Caco-2 (cell line): ENCODE results near the gene CACNA2D2. TPM values are rescaled to one million over a fixed set of nuclear protein-coding genes. Genes with fewer than 3 reads are reported as not detected.

ENCODE experiments used
- BruUV-seq: library from RNA; stranded (reverse); fragments of 400-500 nt; replicated peaks from 2 replicates; lab custom pipeline; 2021; lab: Mats Ljungman, UMichigan
- CTCF ChIA-PET: fragments of 300-600 bp; sonication (Branson Sonifier 250); formaldehyde crosslinking; loops from one replicate; lab custom pipeline; 2022; ENCODE audit warnings: antibody characterized with exemption; lab: Charles Lee
- POLR2A ChIA-PET: fragments of 300-600 bp; sonication (Branson Sonifier 250); formaldehyde crosslinking; loops from one replicate; lab custom pipeline; 2022; ENCODE audit warnings: antibody characterized with exemption; lab: Charles Lee
- DNase-seq, 2 experiments: peaks; one replicate each; pipeline versions ENCODE4 v3.0.0 to v3.0.0-alpha.2; 2020 to 2022
- H3K27me3 ChIP-seq: replicated peaks from 2 replicates; pipeline ENCODE4 v1.6.0; 2011; ENCODE audit warnings: low read length; ENCODE audit not compliant: control insufficient read depth, insufficient read depth
- H3K36me3 ChIP-seq: 2 replicates; pipeline ENCODE4 v1.5.1; 2011; ENCODE audit warnings: low read length; ENCODE audit not compliant: control insufficient read depth, insufficient read depth
- H3K4me1 ChIP-seq: fragments of 250-450 bp; sonication (Bioruptor Pico); 2 replicates; pipeline ENCODE4 v1.5.1; 2020; ENCODE audit warnings: mild to moderate bottlenecking
- H3K4me3 ChIP-seq: 2 replicates; pipeline ENCODE4 v1.5.1; 2011; ENCODE audit warnings: low read depth, mild to moderate bottlenecking, control low read depth, low read length
- H3K9me3 ChIP-seq: fragments of 250-450 bp; sonication (Bioruptor Pico); 2 replicates; pipeline ENCODE4 v1.5.1; 2020; ENCODE audit warnings: mild to moderate bottlenecking, moderate library complexity
- H3K27ac Mint-ChIP-seq: one replicate; pipeline ENCODE4 v1.8.0; 2022; ENCODE audit warnings: mixed read lengths; ENCODE audit not compliant: unreplicated experiment
- H3K27me3 Mint-ChIP-seq: one replicate; pipeline ENCODE4 v1.8.0; 2022; ENCODE audit warnings: mixed read lengths; ENCODE audit not compliant: insufficient read depth, unreplicated experiment
- H3K36me3 Mint-ChIP-seq: one replicate; pipeline ENCODE4 v1.8.0; 2022; ENCODE audit warnings: mild to moderate bottlenecking, mixed read lengths; ENCODE audit not compliant: insufficient read depth, unreplicated experiment
- H3K4me1 Mint-ChIP-seq: one replicate; pipeline ENCODE4 v1.8.0; 2022; ENCODE audit warnings: low read depth, mixed read lengths; ENCODE audit not compliant: unreplicated experiment
- H3K4me3 Mint-ChIP-seq: one replicate; pipeline ENCODE4 v1.8.0; 2022; ENCODE audit warnings: mild to moderate bottlenecking, moderate library complexity, mixed read lengths; ENCODE audit not compliant: unreplicated experiment
- H3K9me3 Mint-ChIP-seq: one replicate; pipeline ENCODE4 v1.8.0; 2022; ENCODE audit warnings: mixed read lengths; ENCODE audit not compliant: unreplicated experiment
- CTCF ChIP-seq, 2 experiments: fragments of 200-600 bp in 1 of 2; IDR thresholded peaks; 1 replicate in 1 of 2; 2 replicates in 1 of 2; pipeline versions ENCODE4 v1.5.1 to v1.8.0; 2011 to 2022; ENCODE audit warnings: antibody characterized with exemption in 1 of 2, control low read depth in 1 of 2, inconsistent platforms in 1 of 2, low read depth in 1 of 2, low read length in 1 of 2, mild to moderate bottlenecking in 1 of 2, moderate library complexity in 1 of 2; ENCODE audit not compliant: insufficient read depth in 1 of 2, severe bottlenecking in 1 of 2, unreplicated experiment in 1 of 2
- intact Hi-C: fragments of 100-400 bp; cut with micrococcal nuclease; formaldehyde crosslinking; loops from one replicate; pipeline ENCODE4 v1.10.0; 2022; ENCODE audit not compliant: unreplicated experiment
- total RNA-seq: library from RNA; stranded (reverse); gene quantifications from 2 replicates; pipeline ENCODE4 v1.2.3, GENCODE V29; 2022

Gene CACNA2D2
- total RNA-seq, 1 experiment from 2014 or later, result 0.25 TPM

- TSS peak; percentile 68 for BruUV-seq
- peaks cover 16% of the 10 kb centered on the region for H3K4me1 ChIP-seq
- POLR2A ChIA-PET, result interaction anchor here (0.6 to 2.7 kb wide), 23 partner anchors 9 to 1376 kb away, joined by 3 to 57 read pairs (median 4); partner anchors contain the start of genes C3orf18, CISH, CYB561D2 and GNAI2
These were observed 166.8 kb downstream of the CACNA2D2 start for GRCh38 chr3:50336452-50337174.

GRCh38 chr3:50334339-50335075 is 168.9 kb downstream of the CACNA2D2 start:
- Mint-ChIP-seq H3K36me3 (peaks cover 71% of the 10 kb centered on the region), H3K27ac (no peak overlapping the region), H3K27me3 (no peaks in the 10 kb centered on the region), H3K4me3 (peak overlapping the region; percentile 22), H3K9me3 (no peaks in the 10 kb centered on the region), H3K4me1 (peaks cover 11% of the 10 kb centered on the region)
- TF ChIP-seq CTCF (IDR thresholded peaks at IDR 0.05; ENCODE audit: insufficient read depth in 1 of 2, low read depth in 1 of 2, low read length in 1 of 2, severe bottlenecking in 1 of 2, unreplicated experiment in 1 of 2), result no peak
- H3K27me3 ChIP-seq, result no peaks in the 10 kb centered on the region
- H3K36me3 ChIP-seq, result peaks cover 6% of the 10 kb centered on the region
- intact Hi-C loops, result no loop called here
- POLR2A ChIA-PET, result no interaction called here
- DNase-seq, result no peak
- CTCF ChIA-PET, result no interaction called here
- no peaks in the 10 kb centered on the region for H3K9me3 ChIP-seq
- H3K4me1 ChIP-seq, result peaks cover 16% of the 10 kb centered on the region
- no peak overlapping the region for H3K4me3 ChIP-seq
- no TSS peak for BruUV-seq

More at GRCh38 chr3:50336452-50337174, 166.8 kb downstream of the CACNA2D2 start:
- Histone ChIP-seq H3K36me3 (0 out of 2 replicates have a peak, but pooled peaks cover 3% of the 10 kb centered on the region), H3K4me3 (peak overlapping the region; percentile 63), H3K27me3 (no peaks in the 10 kb centered on the region), H3K9me3 (no peaks in the 10 kb centered on the region)
- intact Hi-C loops, result loop anchor here (1.0 kb wide), 1 partner anchor 8 kb away; the partner anchor contains the start of gene TUSC2
- H3K27ac Mint-ChIP-seq, result peak overlapping the region; percentile 95
- no peak for DNase-seq
- H3K36me3 Mint-ChIP-seq, result peaks cover 57% of the 10 kb centered on the region
- no peaks in the 10 kb centered on the region for H3K9me3 Mint-ChIP-seq
- TF ChIP-seq CTCF (IDR thresholded peaks at IDR 0.05; ENCODE audit: insufficient read depth in 1 of 2, low read depth in 1 of 2, low read length in 1 of 2, severe bottlenecking in 1 of 2, unreplicated experiment in 1 of 2), result no peak
- CTCF ChIA-PET, result interaction anchor here (0.6 to 2.4 kb wide), 16 partner anchors 8 to 206 kb away, joined by 3 to 27 read pairs (median 4); partner anchors contain the start of genes CYB561D2, GNAI2, HYAL1 and HYAL3
- no peaks in the 10 kb centered on the region for H3K27me3 Mint-ChIP-seq
- peak overlapping the region; percentile 94 for H3K4me3 Mint-ChIP-seq
- peaks cover 11% of the 10 kb centered on the region for H3K4me1 Mint-ChIP-seq

- Mint-ChIP-seq H3K27me3 (no peaks in the 10 kb centered on the region), H3K9me3 (no peaks in the 10 kb centered on the region), H3K27ac (no peak overlapping the region), H3K4me1 (peaks cover 6% of the 10 kb centered on the region), H3K36me3 (peaks cover 68% of the 10 kb centered on the region), H3K4me3 (peak overlapping the region; percentile 22)
- ChIA-PET CTCF (interaction anchor here (0.6 kb wide), 1 partner anchor 69 kb away, joined by 7 read pairs; no protein-coding TSS in a partner anchor), POLR2A (no interaction called here)
- H3K27me3 ChIP-seq, result no peaks in the 10 kb centered on the region
- TF ChIP-seq CTCF (IDR thresholded peaks at IDR 0.05; ENCODE audit: insufficient read depth in 1 of 2, low read depth in 1 of 2, low read length in 1 of 2, severe bottlenecking in 1 of 2, unreplicated experiment in 1 of 2), result no peak
- intact Hi-C loops, result no loop called here
- no TSS peak for BruUV-seq
- H3K36me3 ChIP-seq, result peaks cover 6% of the 10 kb centered on the region
- no peaks in the 10 kb centered on the region for H3K9me3 ChIP-seq
- peaks cover 16% of the 10 kb centered on the region for H3K4me1 ChIP-seq
- no peak overlapping the region for H3K4me3 ChIP-seq
- no peak for DNase-seq
These were observed 169.6 kb downstream of the CACNA2D2 start for GRCh38 chr3:50333744-50334328.
